HG02981 (cell line): ENCODE data around the gene KIF3A.

Experiments
- ATAC-seq: cut with Tn5 transposase; IDR thresholded peaks from one replicate; pipeline ENCODE4 v1.9.1; 2021; ENCODE audit warnings: mild to moderate bottlenecking, moderate library complexity; ENCODE audit not compliant: unreplicated experiment

The KIF3A gene

GRCh38 chr5:132754947-132755346 lies 17.6 kb upstream of the KIF3A start:
- no peak for ATAC-seq

DNA sequence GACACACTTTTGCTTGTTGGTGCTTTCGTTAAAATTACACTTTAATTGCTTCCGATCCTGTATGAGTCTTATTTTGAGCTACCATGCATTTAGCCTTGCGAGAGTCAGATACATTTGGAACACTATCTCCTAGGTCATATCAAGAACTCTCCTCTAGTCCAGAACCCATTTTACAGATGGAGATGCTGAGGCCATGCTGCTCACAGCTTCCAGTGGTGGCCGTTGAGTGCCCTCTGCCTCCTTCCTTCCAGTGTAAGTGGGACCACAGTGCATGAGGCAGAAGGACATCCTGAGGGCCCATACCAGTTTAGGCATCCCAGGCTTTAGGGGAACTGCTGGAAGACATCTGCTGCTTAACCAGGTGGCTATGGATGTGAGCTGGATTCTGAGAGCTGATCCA lies 16.8 kb upstream of the KIF3A start:
- ATAC-seq, result no peak

GRCh38 chr5:132753135-132753987 lies 16.0 kb upstream of the KIF3A start:
- no peak for ATAC-seq

- ATAC-seq, result no peak
These were observed 15.3 kb upstream of the KIF3A start for GRCh38 chr5:132752581-132753125.

- no peak for ATAC-seq
These were observed 14.7 kb upstream of the KIF3A start for GRCh38 chr5:132751971-132752580.

- peak; percentile 42 for ATAC-seq
These were observed 14.1 kb upstream of the KIF3A start for GRCh38 chr5:132751444-132751843.

DNA sequence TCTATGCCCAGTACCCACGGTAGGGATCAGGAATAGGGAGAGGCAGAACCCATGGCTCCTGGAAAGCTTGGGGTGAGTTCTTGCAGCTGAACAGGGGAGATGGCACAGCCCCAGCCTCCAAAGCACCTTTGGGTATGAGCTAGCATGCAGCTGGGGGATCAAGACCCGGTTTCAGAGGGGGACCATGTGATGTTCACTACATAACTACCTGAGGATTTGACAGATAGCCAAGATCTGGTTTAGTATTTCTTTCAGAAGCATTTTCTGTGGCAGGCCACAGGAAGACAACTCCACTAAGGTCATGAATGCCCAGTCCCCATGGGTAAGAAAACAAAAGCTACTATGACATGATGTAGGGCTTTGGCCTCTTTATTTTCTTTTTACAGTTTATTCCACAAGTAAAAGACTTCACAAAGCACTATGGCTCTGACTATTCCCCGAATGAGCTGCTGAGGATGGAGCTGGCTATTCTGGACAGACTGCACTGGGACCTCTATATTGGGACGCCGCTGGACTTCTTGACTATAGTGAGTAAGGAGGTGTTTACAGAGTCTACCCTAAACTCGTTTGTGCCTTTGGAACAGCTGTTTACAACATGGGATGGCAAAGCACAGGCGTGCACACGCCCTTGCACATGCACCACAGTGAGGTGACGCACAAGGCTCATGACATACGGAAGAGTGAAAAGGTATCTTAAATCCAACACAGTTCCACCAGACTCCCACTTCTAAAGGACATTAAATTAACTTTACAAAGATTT lies 13.3 kb upstream of the KIF3A start:
- ATAC-seq, result peak; percentile 47

DNA sequence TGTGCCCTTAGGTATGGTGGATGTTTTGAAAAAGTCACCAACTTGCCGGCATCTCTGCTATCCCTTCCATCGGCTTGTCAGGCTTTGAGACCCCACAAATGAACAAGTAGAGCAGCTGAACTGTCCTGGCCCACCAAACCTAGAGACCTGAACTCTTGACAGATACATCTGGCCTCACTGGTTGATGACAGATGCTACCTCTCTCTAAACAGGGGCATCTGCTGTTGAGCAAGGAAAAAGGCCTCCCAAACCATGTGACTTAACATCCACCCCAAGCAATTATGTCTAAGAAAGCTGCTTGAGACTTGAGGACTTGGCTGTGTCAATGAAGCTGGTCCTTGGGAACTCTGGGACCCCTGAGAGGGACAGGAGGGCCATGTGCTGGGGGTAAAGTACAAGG lies 12.2 kb upstream of the KIF3A start:
- no peak for ATAC-seq

- ATAC-seq, result no peak
These were observed 11.2 kb upstream of the KIF3A start for GRCh38 chr5:132748522-132749000.

GRCh38 chr5:132747616-132748440 lies 10.5 kb upstream of the KIF3A start:
- no peak for ATAC-seq

DNA sequence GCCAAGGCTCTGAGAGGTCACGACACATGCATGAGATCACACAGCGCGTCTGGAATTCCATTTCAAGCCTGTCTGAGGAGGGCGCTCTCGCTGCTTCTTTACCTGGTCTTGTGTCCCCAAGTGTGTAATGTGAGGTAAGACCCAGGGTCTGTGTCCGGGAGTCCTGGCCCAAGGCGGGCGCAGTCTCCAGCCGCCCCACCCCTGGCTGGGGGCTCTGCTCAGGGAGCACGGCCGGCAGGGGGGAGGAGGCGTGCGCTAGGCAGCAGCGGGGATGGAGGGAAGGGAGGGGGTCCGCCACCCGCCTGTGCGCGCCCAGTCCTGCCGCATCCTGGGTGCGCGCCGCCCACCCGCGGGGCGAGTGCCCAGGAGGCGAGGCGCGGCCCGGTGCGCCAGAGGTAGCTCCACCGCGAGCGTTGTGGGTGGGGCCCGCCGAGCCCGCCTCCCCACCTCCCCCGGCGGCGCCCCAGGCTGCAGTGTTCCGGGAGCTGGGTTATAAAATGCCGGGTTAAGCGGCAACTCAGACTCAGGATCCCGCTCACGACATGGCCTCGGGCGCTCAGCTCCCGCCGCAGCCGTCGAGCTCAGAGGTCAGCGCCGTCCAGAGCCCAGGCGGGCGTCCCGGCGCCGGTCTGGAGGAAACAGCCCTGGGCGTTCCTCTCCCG lies 9.7 kb upstream of the KIF3A start, which contains the start of gene CCNI2:
CCNI2 (plus strand) TSS at position 473 of the 662 bp plus-strand sequence; CDS start at position 543, 70 bp downstream.
- no peak for ATAC-seq

DNA sequence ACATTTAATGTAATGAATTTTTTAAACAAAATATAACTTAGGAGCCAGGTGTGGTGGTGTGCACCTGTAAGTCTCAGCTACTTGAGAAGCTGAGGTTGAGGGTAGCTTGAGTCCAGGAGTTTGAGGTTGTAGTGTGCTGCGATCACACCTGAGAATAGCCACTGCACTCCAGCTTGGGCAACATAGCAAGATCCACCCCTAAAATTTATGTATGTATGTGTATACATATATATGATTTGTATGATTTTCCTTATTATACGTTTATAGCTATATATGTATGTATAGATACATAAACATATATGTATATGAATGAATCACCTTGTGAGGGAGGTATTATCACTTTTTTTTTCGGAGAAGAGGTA lies 9.2 kb upstream of the KIF3A start:
- ATAC-seq, result no peak

DNA sequence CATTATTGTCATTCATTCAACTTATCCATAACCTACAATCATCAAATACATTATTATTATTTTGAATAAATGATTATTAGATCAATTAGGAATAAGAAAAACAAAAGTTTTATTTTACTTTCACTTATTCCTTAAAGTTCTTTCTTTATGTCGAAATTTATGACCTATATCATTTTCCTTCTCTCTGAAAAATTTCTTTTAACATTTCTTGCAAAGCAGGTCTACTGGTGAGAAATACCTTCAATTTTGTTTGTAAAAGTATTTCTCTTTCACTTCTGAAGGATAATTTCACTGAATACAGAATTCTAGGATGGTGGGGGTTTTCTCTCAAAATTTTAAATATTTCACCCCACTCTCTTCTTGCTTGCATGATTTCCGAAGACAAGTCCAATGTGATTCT lies 7.3 kb upstream of the KIF3A start:
- no peak for ATAC-seq

DNA sequence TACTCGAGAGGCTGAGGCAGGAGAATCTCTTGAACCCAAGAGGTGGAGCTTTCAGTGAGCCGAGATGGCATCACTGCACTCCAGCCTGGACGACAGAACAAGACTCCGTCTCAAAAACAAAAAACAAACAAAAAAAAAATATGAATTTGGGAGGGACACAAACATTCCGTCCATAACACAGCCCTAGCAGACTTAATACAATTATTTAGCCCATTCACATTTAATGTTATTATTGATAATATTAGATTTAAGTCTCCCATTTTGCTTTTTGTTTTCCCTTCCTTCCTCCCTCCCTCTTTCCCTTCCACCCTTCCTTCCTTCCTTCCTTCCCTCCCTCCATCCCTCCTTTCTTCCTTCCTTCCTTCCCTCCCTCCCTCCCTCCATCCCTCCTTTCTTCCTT lies 5.3 kb upstream of the KIF3A start:
- no peak for ATAC-seq

DNA sequence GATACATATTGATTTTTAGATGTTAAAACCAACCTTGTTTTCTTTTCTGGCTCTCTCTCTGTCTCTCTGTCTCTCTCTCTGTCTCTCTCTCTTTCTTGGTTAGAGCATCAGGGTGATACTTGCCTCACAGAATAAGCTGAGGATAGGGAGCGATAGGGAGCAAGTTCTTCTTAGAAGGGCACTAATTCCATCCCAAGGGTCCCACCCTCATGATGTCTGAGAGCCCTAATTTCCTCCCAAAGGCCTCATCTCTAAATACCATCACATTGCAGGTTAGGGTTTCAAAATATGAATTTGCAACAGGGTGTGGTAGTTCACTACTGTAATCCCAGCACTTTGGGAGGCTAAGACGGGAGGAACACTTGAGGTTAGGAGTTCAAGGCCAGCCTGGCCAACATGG lies 4.8 kb upstream of the KIF3A start:
- ATAC-seq, result no peak

- ATAC-seq, result no peak
These were observed 1.9 kb upstream of the KIF3A start for GRCh38 chr5:132739232-132739631.

- no peak for ATAC-seq
These were observed 786 bp upstream of the KIF3A start for GRCh38 chr5:132737982-132738681.

DNA sequence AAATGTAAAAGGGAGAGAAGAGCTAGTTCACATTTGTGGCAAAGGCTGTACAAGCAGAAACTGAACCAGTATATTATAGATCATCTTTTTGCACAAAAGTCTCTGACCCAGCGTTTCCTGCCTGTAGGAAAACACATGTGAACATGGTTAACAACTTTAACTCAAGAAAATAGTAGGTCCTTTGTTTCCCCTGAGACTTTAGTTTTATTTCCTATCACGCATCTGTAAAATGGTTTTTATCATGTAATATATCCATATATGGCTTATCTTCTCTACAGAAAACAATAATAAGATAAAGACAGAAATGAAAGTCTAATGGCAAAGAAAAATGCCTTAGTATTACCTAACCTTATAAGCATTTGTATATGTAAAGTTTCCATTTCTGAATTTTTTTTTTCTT lies 2.7 kb downstream of the KIF3A start:
- ATAC-seq, result no peak

GRCh38 chr5:132733499-132734148 lies 3.7 kb downstream of the KIF3A start:
- no peak for ATAC-seq
